DMS 273 (cell line): ENCODE measurements around the gene SH2D5.
"Not testable (repeated sequence)": the region's sequence is repeated elsewhere in the genome, so short reads cannot be mapped to it uniquely, and the experiment has no call there.

ENCODE experiments used
- DNase-seq: peaks from one replicate; lab custom pipeline; 2025; ENCODE audit not compliant: unreplicated experiment; lab: John Stamatoyannopoulos, UW

The SH2D5 gene

DNA sequence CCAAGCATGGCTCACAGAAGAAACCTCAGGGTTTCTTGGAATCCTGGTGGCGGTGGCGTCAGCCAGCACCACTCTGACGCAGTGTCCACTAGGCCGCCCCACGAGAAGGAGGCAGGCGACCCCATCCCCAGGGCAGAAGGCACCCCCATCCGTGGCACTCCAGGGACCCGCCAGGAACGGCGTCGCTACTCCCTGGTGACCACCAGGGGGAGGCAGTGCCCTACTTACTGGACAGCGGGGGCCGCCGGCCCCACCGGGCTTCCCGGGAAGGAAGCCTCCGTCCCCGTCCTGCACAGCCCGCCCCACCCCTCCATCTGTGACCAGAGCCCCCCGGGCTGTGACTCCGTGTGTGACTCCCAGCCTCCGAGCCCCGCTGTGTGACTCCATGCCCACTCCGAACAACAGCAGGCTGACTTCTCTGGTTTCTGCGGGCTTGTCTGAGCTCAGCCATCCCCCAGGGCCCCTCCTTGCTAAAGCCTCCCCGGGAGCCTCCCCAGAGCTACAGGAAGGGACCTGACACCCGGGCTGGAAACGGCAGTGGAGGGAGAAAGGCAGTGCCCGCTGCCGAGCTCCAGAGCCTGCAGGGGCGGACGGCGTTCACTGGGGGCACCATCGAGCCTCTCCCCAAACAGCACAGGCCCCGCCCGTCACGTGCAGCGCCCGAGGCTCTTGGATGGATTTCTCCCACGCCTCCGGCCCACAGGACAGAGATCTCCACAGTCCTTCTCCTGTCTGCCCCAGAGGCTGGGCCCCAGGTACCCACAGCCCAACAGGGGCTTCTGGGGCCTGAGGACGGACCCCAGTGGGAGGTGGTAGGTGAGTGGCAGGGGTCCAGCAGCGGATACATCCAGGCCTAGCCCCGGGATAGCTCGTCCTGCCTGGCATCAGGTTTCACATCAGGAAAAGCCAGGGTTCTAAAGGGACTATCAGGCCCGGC, 35.8 kb downstream of the SH2D5 start:
- DNase-seq = peak; percentile 97

DNA sequence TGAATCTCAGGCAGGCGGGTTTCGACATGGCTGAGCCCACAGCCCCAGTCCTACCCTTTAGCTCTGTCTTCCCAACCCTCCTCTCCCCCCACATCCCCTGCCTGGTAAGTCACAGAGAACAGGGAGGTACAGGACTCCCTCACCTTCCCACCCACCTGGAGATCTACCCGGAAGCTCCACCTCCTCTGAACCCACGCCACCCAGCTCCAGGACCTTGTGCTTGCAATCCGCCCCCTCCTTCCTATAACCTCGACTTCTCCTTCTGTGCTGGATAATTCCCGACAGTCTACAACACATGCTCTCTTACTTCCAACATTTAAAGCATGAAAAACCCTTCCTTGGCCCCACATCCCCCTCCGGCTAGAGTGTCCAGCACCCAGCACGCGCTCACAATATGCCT, 37.0 kb downstream of the SH2D5 start:
- no peak for DNase-seq

DNA sequence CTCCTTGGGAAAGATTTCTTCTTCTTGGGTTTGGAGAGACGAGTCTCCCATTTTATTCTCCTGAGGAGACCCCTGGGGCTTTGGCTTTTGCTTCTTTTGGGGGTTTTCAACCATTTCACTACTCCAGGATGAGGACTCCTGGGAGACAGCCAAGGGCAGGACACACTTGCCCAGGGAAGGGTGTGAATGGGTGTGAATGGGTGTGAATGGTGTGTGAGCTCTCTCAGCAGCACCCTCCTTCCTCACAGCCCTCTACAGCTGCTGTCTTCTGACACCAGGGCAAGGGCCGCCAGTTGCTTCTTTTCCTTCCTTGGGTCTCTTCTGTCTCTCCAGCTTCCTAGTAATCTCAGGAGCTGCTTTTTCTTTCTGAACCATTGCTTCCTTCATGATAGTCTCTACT, 38.9 kb downstream of the SH2D5 start:
- DNase-seq = no peak

DNA sequence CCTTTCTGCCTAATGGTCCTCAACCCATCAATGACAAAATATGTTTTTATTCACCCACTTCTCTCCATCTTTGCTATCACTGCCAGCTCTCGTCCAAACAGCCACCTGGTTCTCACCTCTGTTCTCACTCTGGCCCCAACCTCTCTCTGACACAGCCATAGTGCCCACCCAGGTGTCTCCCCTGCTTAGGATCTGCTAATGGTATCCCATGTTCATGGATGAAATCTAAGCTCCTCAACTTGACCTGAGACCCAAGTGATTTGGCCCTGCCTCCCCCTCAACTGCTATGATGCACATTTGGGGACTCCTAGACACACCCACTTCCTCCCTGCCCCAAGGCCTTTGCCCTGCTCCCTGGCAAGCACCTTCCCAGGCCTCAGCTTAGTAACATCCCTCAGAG, 40.6 kb downstream of the SH2D5 start:
- no peak for DNase-seq

DNA sequence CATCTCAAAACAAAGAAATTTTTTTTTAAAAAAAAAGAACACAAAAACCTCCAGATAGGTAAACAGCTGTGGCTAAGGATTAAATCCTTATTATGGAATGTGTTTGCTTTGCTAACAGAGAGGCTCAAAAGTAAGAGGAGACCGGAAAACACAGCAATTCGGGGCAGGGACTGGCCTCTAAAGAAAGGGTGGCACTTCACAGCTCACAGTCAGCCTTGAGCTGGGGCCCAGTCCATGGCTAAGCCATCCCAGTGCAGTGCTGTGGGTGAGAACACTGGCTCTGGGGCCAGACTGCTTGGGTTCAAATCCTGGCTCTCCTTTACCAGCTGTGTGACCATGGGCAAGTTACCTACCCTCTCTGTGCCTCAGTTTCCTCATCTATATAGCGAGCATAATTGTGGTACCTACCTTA, 42.9 kb downstream of the SH2D5 start:
- no peak for DNase-seq

DNA sequence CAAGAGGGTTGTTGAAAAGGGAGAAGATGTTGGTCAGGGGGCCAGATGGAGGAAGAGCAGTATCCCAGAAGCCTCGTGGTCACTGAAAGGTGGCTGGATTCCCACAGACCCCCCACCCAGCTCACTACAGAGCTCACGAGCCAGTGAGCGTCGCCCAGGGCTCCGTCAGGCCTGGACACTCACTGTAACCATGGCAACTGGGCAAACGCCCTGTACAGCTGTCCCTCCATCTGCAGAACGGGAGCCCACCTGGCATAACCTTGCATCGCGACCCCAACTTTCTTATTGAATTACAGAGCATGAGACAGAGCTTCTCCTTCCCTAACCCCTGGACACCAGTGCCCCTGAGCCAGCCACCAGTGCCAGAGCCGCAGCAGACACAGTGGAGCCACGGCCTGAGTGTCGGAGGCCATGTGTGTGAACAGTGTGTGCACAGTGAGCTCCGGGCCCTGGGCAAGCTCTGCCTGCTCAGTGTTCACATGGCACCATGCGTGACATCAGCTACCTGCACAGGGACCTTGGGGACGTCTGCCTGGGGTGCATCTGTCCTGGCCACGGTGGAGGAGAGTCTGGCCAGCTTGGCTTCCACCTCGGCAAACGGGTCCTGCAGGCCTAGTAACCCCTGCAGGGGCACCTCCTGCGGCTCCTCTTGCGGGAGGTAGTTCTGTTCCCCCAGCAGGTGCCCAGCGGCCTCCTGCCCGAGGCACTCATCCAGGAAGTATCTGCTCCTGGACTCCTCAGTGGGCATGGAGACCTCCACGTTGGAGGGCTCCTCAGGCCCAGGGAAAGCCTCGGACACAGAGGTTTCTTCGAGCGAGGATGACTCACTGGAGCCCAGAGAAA, 45.4 kb downstream of the SH2D5 start:
- peak; percentile 49 for DNase-seq

DNA sequence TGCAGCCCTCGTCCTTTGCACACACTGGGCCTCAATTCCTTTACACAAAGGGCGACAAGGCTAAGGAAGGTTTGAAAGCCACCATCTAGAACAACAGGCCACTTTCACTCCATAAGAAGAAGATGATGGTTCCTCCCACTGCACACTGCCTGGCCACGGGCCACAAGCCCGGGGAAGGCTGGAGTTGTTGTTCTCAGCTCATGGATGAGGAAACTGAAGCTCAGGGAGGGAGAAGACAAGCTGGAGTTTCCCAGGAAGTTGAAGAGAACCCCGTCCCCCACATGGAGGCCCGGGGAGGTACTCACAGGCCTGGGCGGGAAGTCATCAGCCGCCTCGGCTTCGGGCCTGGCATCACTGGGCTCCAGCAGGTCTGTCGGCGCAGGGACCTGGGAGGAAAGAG, 46.8 kb downstream of the SH2D5 start:
- no peak for DNase-seq

DNA sequence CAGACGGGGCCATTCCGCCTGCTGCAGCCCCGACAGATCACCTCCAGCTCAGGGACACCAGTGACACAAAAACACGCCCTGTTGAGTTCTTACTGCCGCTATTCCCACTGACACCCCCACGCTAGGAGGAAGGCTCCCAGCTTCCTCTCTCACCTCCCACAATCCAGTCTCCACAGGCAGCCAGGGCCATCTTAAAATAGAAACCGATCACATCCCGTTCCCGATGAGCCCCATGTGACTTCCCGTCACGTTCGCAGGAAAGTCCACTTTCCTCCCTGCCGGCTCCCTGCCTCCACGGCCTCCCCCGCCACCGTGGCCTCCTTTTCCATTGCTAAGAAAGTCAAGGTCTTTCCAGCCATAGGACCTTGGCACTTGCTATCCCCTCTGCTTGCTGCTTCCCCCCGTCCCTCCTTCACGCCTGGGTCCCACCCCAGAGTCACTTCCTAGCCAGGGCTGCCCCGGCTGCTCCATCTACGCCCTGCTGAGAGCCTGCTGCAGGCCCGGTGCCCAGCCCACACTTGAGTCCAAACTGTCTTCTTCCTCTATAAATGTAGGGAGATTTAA, 47.3 kb downstream of the SH2D5 start:
- no peak for DNase-seq

DNA sequence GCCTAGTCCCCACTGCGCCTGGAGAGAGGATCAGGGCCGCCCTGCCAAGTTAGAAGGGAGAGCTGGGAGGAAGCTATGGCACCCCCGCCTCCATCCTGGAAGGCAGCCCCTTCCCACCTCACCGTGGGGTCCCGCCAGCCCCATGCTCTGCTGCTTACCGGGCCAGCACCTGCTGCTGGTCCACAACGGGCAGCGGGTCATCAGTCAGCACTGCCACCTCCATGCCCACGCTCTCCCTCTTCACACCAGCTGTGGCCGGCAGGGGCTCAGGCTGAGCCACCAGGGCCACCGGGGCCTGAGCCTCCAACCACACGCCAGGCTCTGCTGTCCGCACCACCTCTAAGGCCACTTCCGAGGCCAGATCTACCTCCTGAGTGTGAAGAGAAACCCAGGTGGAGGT, 47.9 kb downstream of the SH2D5 start:
- no peak for DNase-seq

DNA sequence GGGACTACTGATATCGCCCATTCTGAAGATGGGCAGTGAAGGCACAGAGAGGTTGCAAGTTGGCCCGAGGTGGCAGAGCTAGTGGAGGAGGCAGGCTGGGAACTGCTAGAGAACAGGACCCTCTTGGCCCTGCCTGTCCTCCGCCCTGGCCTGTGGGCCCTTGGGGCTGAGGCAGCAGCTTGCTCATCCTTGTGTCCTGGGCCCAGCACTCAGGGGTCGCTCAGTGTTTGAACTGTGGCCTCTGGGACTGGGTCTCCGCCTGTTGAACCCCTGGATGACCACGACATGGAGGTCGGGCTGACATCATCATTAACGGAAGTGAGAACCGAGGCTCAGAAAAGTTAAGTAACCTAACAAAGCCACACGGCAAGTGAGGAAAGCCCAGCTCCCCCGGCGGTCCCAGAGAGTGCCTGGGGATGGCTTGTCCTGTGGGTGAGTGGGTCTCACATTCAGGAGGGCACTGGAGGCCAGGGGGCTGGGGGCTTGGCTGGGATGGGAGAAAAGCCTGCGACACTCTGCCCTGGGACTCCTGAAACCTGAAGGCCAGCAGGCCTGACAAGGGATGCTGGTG, 48.4 kb downstream of the SH2D5 start:
- DNase-seq = no peak

DNA sequence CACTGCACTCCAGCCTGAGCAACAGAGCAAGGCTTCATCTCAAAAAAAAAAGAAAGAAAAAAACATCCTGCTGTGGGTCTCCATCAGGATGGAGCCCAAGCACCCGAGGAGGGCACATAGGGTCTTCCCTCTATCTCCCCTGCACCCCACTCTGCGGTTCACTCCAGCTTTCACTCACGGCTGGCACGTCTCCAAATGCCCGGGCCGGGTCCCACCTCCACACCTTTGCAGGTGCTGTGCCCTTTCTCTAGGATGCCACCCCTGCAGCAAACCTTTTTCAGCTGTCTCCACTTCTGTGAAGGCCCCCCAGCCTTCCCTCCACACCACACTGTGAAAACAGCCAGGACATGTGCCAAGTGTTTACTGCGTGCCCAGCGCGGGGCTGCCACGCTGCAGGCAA, 48.9 kb downstream of the SH2D5 start:
- DNase-seq = no peak

DNA sequence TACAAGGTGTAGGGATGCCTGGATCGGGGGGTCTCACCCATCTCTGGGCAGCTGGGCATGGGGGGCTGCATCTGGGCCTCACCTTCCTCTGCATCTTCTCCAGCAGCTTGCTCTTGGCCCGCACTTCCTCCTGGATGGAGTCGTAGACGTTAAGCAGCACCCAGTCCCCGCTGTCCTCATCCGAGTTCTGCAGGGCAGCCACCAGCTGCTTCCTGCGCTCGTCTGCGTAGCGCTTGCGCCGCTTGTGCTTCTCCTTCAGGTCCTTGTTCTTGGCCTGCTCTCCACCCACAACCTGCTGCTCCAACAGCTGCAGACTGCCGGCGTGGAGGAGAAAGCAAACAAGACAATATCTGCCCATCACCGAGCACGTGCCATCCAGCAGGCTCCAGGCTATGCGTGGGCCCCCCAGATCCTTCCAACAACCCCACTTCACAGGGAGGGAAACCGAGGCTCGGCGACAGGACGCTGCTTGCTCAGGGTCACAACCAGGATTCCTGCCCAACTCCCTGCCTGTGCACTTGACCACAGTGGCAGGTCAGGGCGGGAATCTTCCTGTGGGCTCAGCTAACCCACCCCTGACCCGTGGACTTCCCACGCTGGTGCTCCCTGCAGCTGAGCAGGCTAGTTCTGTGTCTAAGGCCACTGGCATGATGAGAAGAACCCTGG, 49.8 kb downstream of the SH2D5 start:
- no peak for DNase-seq

DNA sequence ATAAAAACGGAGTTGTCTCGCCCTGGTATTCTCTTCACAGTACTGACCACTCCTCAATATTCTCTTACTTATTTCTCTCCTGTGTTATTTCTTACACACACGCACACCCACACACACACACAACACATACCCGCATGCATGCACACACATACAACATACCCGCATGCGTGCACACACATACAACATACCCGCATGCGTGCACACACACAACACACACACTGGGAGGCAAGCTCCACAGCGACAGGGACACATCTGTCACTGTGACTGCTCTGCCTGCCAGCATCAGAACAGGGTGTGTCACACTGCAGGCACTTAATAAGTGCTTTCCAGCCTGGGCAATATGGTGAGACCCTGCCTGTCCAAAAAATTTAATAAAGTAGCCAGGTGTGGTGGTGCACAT, 50.5 kb downstream of the SH2D5 start:
- no peak for DNase-seq

DNA sequence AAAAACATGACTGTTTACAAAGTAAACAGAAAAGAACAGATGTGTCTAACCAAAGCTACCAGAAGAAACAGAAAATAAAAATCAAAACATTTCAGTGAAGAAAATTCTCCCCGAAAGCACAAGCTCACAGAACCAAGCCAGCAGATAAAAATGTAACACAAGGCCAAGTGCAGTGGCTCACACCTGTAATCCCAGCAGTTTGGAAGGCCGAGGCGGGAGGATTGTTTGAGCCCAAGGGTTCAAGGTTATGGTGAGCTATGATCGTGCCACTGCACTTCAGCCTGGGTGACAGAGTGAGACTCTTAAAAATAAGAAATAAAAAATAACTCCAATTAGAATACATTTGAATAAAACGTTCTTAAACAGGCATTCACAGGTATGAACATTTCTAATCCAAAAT, 52.2 kb downstream of the SH2D5 start:
- DNase-seq = no peak

DNA sequence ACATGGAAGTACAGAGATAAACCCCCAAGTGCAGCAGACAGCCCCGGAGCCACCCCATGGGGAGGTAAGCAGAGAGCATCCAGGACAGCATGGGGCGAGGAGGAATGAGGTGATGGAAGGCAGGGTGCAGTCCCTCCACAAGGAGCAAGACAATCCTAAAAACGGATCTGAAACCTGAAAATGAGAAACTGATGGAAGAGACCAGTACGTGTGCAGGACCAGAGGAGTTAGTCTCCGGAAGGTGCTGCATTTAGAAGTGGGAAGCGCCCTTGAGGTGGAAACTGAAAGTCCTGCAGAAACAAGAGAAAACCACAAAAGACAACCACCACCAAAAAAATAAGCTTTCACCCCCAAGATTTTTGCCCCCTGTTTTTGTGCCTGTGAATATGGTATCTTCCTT, 53.9 kb downstream of the SH2D5 start:
- no peak for DNase-seq

DNA sequence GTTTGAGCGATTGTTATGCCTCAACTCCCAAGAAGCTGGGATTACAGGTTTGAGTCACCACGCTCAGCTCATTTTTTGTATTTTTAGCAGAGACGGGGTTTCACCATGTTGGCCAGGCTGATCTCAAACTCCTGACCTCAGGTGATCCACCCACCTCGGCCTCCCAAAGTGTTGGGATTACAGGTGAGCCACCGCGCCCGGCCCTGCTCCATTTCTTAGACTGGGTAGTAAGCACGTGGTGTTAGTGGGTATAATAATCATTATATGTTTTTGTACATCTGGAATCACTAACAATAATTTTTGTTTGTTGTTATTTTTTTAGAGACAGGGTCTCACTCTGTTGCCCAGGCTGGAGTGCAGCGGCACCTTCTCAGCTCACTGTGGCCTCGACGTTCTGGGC, 58.9 kb downstream of the SH2D5 start:
- DNase-seq = not testable (repeated sequence)

DNA sequence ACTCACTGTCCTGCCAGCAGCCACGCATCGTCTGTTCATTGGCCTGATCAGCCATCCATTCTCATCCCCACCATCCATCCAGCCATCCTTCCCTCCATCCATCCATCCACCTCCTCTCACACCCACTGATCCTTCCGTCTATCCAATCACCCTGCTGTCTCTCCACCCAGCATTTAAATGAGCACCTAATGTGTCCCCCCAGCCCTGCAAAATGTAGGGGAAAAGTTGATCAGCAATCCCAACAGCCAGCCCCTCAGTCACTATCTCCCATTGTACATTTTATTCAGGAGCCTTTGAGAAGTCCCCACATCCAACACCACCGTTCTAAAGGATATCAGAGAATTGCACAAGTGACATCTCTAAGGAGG, 60.3 kb downstream of the SH2D5 start:
- DNase-seq = no peak

DNA sequence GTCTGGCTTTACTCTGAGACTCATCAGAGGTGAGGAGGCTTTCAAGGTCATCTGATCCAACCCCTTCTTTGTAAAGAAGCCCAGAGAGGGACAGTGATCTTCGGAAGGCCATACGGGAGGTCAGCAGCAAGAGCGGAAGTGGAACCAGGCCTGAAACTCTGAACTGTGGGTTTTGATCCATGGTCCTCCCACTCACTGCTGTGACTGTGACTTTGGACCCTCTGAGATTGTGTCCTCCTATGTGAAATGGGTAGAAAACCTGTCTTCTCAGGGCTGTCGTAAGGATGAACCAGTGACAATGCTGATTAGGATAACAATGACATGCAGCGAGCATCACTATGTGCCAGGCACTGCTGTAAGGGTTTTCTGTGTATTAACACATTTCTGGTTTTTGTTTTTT, 61.6 kb downstream of the SH2D5 start:
- no peak for DNase-seq
